ENCODE results near the gene EMC1.

DNA sequence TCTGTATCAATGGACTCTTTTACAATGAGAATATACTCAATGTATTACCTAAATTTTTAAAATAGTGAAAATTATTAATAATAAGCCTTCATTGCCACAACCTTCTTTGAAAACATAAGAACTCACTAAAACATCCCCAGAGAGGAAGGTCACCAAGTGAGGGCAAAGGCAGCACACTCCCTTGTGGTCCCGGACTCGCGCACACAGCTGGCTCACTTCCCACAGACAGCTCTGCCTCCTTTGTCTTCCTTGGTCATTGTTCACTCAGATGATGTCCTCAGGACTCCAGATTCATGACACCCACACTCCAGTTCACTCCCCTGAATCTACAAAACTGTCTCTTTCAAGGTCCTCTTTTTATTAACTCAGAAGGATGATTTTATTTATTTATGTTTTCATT lies 22.1 kb downstream of the EMC1 start:
- TF ChIP-seq, protein P1, sequence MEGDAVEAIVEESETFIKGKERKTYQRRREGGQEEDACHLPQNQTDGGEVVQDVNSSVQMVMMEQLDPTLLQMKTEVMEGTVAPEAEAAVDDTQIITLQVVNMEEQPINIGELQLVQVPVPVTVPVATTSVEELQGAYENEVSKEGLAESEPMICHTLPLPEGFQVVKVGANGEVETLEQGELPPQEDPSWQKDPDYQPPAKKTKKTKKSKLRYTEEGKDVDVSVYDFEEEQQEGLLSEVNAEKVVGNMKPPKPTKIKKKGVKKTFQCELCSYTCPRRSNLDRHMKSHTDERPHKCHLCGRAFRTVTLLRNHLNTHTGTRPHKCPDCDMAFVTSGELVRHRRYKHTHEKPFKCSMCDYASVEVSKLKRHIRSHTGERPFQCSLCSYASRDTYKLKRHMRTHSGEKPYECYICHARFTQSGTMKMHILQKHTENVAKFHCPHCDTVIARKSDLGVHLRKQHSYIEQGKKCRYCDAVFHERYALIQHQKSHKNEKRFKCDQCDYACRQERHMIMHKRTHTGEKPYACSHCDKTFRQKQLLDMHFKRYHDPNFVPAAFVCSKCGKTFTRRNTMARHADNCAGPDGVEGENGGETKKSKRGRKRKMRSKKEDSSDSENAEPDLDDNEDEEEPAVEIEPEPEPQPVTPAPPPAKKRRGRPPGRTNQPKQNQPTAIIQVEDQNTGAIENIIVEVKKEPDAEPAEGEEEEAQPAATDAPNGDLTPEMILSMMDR (IDR thresholded peaks at IDR 0.05) = no peak
- no peak for TF ChIP-seq POLR2A (IDR thresholded peaks at IDR 0.05)
